Measurements from ENCODE around the gene CDH4.

The CDH4 gene

DNA sequence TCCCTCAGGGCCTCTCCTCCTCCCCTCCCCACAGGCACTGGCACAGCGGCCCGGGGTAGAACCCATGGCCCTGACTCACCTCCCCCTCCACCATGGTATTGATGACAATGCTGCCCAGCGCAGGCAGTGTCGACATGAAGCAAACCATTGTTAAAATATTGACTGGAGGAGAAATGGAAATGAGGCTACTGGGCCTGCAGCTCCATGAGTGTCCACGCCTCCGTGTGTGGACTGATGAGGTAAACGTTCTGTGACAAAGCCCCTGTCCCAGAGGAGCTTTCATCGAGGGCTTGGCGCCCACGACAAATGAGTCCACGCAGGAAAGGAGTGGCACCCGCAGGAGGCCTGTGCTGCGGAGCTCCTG, 410.9 kb downstream of the CDH4 start:
- DNase-seq: no peak

DNA sequence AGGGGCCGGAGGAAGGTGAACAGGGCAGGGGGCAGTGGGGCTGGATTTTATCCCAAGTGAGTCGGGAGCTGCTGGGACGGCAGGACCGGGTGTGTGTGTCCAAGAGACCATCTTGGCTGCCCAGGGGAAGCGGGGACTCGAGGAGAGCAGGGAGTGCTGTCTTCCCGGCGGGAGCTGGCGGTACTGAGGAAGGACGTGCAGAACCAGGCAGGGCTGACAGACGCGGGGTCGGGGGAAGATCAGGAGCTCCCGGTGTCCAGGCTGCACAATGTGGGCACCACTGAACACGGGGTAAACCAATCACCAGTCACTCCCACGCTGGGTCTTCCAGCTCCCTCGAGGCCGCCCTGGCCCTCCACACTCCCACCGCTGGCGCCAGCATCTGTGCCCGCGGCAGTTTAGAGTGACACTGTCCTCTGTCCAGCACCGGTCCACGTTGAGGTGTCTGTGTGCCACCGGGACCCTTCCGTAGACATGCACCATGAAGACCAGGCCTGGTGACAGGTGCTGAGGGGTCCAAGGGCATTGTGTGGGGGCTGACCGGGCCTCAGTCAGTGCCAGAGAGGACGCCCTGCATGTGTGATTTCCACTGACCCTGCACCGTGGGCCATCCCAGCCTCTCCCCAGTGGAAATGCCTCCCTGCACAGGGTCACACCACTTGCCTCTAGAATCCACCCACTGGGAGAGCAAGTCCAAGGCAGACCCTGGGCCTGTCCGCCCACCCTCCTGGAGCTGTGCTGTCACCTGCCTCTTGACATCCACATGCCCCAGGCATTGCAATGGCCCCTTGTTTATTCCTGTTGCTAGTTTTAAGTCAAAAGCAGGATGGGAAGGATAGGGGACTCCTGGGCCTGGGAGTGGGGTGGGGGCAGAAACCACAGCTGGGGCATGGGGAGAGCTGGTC, 411.7 kb downstream of the CDH4 start:
- DNase-seq: no peak

DNA sequence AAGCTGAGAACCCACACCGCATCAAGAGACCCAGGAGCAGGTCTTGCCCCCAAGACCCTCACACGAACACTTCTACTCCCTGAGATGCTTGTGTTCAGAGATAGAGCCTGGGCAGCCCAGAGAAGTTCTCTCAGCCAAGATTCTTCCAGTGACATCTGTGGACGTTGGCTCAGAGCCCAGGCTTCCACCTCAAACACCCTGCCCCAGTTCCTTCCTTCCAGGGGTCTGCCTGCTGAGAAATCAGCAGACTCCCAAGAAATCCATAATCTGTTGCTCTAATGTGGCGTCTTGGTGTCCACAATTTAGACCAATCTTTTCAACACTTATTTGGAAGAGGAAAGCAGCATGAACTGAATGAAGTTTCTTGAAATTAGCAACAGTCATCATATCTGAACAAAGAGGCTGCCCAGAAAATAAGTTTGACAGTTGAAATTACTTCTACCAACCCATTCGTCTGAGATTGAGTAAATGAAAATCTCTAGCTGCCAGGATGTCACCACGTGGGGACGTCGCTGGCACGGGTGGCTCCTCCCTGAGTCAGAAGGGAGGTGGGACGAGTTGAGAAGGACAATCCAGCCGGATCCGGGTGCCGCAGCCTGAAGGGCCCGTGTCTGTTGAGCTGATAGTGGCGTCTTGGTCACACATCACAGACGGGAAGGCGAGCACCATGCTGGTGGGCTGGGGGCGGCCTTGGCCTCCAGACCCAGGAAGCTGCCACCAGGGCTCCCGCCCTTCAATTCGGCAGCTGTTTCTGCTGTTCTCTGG, 412.7 kb downstream of the CDH4 start:
- DNase-seq: no peak

DNA sequence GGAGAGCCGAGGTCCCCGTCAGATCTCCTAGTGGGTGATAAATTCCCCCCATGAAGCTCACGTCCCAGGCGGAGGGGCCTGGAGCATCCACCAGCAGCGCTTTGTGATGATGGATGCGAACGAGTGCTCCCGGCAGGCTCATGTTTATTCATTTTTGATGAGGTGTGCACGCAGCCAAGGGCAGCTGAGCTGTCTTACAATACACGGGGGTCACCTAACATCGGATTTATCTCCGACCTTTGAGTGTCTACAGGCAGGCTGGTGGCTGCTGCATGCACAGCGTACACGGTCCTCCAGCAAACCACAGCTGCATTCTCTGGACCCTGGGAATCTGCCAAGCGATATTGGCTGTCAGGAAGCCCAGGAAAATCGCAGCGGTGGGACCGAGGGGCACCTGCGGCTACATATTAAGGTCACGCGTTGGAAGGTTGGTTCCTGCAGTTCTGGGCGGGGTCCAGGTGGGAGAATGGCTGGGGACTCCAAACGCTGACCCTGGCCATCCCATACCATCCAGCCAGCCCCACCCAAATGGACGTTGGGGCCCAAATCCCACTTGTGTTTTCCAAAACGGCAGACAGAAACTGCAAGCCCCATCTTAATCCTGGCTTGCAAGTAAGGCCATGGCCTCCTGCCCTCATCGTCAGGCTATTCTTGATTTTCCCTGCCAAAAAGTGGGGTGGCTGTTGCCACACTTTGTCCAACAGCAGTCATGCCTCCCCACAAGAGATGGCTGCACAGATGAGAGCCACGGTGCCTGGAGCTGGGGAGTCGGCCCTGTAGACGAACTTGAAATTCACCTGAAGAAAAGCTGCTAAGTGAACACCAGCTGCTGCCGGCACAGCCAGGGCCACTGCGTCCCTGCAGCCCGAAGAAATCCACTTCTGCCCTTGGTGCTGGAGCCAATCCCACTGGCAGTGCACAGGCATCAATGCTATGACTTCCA, 413.7 kb downstream of the CDH4 start:
- no peak for DNase-seq

DNA sequence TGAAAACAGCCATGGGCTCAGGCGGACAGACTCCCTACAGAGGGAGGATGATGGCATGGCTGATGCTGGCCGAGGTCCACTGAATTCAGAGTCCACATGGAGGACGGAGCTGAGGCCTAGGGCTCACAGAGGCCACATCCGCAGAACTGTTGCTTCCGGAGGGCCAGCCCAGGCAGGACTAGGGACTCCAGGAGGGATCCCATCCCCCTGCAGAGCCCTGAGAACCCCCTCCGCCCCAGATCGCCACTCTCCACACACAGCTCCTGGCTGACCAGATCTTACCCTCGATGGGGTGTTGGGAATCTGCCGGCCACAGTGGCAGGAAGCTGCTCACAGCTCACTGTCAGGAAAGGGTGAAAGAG, 414.4 kb downstream of the CDH4 start:
- DNase-seq: no peak

DNA sequence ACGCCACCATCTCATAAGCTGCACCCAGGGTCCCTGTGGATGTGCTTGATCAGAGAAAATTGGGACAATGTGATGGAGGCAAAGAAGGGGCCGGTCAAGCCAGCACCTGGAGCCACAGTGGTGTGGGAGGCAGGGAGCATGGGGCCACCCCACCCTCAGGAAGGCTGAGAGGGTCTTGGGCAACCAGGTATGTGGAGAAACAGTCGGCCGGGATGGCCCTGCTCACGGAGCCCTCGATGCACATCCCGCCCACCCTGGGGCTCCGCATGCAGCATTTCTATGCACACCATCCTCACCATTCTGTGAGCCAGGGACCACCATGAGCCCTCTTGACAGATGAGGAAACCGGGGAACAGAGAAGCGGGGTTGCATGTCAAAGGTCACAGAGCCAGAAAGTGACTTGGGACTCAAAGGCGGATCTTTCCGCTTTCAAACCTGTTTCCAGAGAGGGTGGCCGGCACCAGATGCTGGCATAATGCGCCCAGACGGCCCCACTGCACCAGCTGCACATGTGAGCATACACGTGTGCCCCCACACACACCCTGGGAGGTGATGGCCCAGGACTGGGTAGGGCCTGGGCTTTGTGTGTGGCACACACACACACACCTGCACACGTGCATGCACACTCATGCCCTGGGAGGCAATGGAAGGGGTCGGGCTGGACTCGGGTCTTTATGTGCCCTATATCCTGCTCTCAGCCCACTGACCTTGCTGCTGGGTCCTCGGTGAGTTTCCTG, 415.2 kb downstream of the CDH4 start:
- DNase-seq: no peak

DNA sequence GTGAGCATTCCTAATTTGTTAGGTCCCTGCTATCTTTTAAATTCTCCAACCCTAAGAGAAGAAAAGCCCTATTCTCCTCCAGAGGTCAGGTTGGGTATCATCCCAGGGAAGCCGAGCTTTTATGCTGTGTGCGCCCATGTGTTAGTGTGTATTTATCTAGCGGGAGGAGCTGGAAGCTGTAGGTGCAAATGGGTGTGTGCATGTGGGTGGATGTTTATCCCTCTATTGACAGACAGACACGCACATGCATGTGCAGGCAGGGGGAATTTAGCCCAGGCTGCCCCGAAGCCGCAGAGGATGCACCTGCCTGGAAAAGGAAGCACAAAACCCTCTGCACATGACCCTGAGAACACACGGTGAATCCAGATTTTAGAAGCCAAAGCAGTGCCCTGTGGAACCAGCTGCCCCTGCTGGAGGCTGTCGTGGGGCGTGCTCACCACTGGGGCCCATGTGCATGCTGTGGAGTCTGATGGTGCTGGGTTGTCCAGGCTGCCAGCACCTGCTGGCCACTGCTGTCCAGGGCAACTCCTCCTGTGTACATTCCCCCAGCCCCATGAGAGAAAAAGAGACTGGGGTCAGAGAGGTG, 416.1 kb downstream of the CDH4 start:
- DNase-seq: no peak

DNA sequence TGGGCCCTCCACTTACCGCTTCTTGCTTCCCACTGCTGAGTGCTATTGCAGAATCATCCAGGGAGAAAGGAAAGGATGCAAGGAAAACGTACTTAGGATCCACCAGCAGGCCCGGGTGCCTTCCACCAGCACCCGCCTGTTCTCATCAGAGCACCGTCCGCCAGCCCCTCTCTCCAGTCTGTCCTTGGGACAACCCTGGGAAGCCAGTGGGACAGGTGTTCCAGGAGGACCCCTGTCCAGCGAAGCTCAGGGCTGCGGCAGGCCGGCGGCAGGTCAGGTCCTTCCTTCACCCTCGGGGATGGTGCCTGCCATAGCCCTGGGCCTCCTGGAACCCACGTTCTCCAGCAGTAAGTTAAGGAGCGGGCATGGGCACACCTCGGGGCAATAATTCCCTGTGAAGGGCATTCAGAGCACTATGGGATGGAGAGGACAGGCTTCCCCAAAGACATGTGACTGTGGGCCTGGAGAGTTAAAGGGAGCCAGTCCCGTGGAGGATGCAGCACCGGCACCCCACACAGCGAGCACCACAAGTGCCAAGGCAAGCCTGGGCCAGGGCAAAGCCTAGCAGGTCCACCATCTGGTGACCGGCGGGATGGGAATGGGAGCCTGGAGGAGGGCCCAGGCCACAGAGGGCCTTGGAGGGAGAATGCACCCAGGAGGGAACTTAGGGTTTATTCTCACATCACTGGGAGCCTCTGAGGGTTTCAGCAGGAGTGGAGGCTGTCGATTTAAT, 416.9 kb downstream of the CDH4 start:
- DNase-seq: no peak

DNA sequence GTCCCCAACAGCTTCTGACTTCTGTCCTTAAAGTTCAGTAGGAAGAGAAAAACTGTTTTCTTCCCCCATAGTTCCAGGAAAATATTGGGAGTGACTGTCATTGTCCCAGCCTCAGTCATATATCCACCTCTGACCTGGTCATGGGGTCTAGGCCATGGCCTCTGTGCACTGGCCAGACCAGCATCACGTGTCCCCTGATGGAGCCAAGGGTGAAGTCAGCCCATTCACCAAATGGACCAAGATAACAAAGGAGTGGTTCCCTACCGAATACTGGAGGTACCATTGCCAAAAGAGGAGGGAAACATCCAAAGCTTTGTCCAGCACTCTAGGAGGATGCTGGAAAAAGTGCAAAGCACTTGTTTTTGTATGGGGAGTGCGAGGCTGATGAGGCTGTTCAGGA, 418.2 kb downstream of the CDH4 start:
- DNase-seq: no peak

DNA sequence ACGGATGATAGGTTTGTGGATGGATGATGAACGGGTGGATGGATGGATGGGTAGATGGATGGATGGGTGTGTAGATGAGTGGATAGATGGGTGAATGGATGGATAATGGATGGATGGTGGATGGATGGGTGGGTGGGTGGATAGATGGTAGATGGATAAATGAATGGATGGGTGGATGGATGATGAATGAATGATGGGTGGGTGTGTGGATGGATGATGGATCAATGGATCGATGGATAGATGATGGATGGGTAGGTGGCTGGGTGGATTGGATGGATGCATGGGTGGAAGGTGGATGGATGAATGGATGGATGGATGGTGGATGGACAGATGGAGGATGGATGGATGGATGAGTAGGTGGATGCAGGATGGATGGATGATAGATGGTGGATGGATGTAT, 419.5 kb downstream of the CDH4 start:
- no peak for DNase-seq

DNA sequence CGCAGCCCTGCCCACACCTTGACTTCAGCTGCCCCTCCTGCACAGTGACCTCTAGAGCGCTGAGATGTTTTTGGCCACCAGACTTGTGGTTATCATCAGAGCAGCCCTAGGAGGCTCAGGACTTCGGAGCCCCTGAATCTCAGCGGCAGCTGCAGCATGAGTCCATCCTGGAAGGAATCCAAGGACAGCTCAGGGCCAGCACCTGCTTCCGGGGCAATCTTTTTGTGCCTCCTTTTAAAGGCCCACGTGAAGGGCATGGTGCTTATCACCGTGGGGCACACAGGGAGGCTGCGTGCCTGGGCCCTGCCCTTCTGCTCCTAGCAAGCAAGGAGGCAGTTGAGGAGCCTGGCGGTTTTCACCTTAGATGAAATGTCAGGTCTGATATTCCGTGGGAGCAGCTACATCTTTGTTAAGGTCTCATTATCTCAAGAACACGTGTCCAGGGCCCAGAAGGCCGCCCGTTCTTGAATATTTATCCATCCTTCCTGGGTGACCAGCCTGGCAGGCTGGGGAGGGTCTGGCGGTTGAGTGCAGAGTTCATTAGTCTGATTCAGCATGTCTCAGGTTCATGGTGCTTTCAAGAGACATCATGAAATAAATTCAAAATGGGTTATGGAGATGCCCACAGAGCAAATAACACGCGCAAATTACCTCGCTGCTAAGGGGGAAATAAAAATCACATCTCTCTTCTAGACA, 421.2 kb downstream of the CDH4 start:
- no peak for DNase-seq

DNA sequence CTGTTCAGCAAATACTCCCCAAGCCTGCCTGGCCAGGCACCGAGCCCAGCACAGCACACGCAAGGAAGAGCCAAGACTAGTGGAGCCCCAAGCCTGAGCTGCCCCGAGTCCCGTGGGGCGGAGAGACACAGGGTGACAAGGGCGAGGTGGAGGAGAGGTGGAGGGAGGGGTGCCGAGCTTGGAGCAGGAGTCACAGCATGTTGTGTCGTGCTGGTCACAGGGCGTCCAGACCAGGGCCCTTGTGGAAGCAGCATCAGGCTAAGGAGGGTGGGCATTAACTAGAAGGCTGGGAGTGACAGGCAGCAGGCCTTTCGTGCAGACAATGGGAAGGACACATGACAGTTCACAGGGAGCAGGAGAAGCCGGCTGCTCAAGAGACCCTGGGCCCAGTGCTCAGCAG, 422.1 kb downstream of the CDH4 start:
- DNase-seq: no peak

DNA sequence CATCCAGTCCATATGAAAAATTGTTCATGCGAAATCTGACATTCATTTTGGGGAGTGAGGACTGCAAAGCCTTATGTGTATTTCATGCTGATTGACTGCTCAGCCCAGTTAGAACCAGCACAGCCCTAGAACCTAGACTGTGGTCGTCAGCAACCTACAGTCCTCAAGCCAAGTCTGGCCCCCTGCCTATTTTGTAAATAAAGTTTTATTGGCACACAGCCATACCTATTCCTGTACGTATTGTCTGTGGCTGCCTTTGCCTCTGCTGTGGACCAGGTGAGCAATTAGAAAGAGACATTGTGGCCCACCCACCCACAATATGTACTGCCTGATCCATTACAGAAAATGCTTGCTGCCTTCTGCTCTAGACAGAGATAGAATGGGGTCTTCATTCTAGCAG, 422.6 kb downstream of the CDH4 start:
- DNase-seq: no peak

DNA sequence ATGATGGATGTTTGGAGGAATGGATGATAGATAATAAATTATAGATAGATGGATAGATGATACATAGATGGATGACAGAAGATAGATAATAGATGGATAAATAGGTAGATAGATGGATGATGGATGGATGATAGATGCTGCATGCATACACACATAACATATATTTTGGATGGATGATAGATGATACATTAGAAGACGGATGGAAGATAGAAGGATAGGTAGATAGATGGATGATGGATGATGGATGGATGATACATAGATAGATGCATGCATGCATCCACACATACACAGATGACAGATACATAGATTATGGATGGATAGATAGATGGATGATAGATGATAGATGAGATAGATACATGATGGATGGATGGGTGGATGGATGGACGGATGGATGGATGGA, 425.9 kb downstream of the CDH4 start:
- no peak for DNase-seq

DNA sequence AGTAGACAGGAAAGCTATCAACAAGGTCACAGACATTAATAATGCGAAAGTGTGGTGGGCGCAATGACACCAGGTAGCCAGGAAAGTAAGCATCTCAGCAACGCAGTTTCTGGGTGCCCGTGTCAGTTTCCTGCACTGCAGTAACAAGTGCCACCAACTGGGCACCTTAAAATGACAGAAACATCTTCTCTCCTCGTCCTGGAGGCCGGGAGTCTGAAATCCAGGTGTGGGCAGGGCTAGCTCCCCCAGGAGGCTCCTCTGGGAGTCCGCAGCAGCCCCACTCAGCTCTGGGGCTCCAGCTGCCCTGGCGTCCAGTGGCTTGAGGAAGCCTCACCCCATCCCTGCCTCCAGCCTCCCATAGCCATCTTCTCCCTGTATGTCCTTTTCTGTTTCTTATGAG, 426.4 kb downstream of the CDH4 start:
- no peak for DNase-seq

DNA sequence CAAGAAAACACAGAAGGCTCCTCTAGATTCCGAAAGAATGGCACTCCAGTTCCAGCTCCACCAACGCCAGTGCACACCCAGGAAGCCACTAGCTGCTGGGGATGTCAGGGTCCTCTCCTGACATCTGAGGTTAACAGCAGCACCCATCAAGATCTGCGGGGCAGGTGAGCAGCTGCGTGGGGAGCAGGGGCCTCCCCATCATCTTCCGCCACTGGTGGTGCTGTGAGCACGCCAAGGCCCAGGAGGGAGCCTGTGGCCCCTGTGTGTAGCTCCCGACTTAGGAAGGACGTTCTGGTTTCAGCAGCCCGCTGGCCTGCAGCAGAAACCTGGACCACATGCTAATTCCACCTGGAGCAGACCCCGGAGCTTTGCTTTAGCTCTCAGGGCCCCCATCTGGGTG, 427.4 kb downstream of the CDH4 start:
- DNase-seq: no peak

DNA sequence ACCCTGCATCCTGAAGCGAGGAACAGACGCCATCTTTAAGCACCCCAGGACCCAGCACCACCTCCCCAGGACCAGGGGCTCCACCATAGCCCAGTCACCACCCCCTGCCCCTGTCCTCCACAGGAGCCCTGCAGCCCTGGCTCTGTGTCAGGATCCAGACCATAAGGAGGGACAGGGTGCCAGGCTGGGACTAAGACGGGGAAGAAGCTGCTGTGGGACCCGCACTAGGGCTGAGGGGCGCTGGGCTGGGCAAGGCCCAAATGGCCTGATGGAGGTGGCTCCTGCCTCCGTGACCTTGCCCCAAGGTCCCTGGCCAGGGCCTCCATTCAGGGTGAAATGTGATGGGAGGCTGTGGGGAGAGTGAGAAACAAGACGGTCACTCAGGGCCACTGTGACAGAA, 428.0 kb downstream of the CDH4 start:
- DNase-seq: no peak

DNA sequence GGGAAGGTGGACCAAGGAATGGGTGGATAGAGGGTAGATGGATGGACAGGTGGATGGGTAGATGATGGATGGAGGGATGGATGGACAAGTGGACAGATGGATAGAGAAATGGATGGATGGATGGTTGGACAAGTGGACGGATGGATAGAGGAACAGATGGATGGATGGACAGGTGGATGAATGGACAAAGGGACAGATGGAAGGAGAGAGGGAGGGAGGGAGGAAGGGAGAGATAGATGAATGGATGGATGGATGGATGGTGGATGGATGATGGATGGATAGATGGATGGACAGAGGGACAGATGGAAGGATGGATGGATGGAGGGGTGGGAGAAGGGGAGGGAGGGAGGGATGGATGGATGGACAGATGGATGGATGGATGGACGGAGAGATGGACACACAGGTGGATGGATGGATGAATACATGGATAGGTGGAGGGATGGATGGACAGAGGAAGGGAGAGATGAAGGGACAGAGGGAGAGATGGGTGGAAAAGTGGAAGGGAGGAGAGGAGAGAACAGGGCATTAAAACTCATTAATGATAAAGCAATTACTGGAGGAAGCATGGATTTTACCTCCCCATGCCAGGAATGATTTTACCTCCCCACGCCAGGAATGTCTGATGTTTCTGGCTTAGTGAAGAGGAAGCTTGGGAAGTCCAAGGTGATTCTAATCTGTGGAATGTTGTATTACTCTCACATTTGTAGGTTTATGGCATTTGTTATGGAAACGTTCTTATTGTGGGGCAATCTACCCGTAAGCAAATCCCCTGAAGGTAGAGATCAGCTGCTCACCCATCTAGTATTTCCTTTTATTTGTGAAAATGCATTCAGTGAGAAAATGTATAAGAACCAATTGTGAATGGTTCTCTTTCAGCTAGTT, 430.3 kb downstream of the CDH4 start:
- DNase-seq: no peak

DNA sequence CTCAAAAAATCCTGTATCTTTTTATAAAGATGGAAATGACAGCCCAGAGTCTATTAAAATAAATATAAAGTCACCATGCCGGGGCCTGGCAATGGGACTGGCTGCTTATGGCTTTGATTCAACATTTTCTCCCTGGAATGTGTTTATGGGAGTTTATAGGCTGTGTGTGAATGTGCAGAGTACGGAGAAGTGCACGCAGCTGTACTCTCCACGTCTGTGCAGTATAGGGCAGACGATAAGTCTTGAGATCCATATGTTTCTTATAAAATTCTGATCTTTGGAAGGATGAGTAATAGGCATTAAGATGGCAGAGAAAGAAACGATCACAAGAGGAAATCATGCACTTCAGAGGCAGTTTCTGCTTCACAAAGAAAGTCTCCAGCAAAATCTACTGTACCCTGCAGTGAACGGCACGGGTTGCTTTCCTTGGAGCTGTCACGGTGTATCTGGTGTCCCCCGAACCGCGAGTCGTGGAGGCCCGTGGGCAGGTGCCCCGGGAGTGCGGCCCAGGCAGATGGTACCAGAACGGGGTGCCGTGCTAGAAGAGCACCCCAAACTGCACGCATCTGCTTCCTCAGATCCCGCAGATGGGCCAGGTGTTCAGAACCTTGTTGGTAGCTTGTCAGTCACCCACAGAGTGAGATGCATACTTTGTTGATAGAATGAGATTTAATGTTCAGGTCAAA, 431.1 kb downstream of the CDH4 start:
- DNase-seq: no peak
